IMR-90 (cell line): ENCODE results near the gene CDH23. TPM values are rescaled to one million over a fixed set of nuclear protein-coding genes. Genes with fewer than 3 reads are reported as not detected.

ENCODE experiments used
- ATAC-seq: fragments of 200-7000 bp; cut with Tn5 transposase; 2 replicates; pipeline ENCODE4 v1.9.1; 2020; ENCODE audit warnings: low read depth, mild to moderate bottlenecking, moderate library complexity
- BruUV-seq: library from RNA; stranded (reverse); fragments of 400-500 nt; replicated peaks from 2 replicates; lab custom pipeline; 2021; lab: Mats Ljungman, UMichigan
- CTCF ChIA-PET: fragments of 300-600 bp; formaldehyde crosslinking; extraction: SDS; loops from one replicate; lab custom pipeline; 2021; ENCODE audit warnings: antibody characterized with exemption; lab: Yijun Ruan, JAX
- POLR2A ChIA-PET: fragments of 300-600 bp; sonication (Branson Sonifier 250); formaldehyde crosslinking; loops from one replicate; lab custom pipeline; 2022; ENCODE audit warnings: antibody characterized with exemption; ENCODE audit not compliant: unreplicated experiment; lab: Charles Lee
- DNase-seq: peaks from one replicate; pipeline ENCODE4 v3.0.0; 2013
- H2AFZ ChIP-seq: replicated peaks from 2 replicates; pipeline ENCODE3; 2013; ENCODE audit warnings: low read length, mild to moderate bottlenecking; ENCODE audit not compliant: poor library complexity
- H2AK5ac ChIP-seq: 2 replicates; pipeline ENCODE4 v1.6.1; 2013; ENCODE audit warnings: low read depth, low read length, inconsistent platforms
- H2AK9ac ChIP-seq: replicated peaks from 2 replicates; pipeline ENCODE3; 2013; ENCODE audit warnings: mild to moderate bottlenecking, low read depth, low read length, moderate library complexity; ENCODE audit not compliant: poor library complexity
- H2BK120ac ChIP-seq: 2 replicates; pipeline ENCODE4 v1.6.1; 2013; ENCODE audit warnings: low read depth, low read length, inconsistent platforms
- H2BK15ac ChIP-seq: 3 replicates; pipeline ENCODE4 v1.6.1; 2013; ENCODE audit warnings: low read depth, low read length, inconsistent platforms
- H2BK20ac ChIP-seq: 2 replicates; pipeline ENCODE4 v1.6.1; 2013; ENCODE audit warnings: low read depth, mild to moderate bottlenecking, inconsistent platforms, low read length, moderate library complexity
- H2BK5ac ChIP-seq: 2 replicates; pipeline ENCODE4 v1.6.1; 2013; ENCODE audit warnings: mild to moderate bottlenecking, low read depth, low read length, inconsistent platforms; ENCODE audit not compliant: poor library complexity, severe bottlenecking
- H3K14ac ChIP-seq: replicated peaks from 2 replicates; pipeline ENCODE4 v1.6.1; 2013; ENCODE audit warnings: low read depth, low read length, inconsistent platforms
- H3K18ac ChIP-seq: 2 replicates; pipeline ENCODE4 v1.6.1; 2013; ENCODE audit warnings: low read depth, low read length, control low read depth
- H3K23ac ChIP-seq: 2 replicates; pipeline ENCODE4 v1.6.1; 2013; ENCODE audit warnings: low read depth, low read length, inconsistent platforms
- H3K27ac ChIP-seq: 2 replicates; pipeline ENCODE4 v1.5.1; 2013; ENCODE audit warnings: mild to moderate bottlenecking, control low read depth, low read length; ENCODE audit not compliant: insufficient read depth
- H3K27me3 ChIP-seq: 2 replicates; pipeline ENCODE4 v1.6.1; 2013; ENCODE audit warnings: low read length; ENCODE audit not compliant: control insufficient read depth, insufficient read depth
- H3K36me3 ChIP-seq: 2 replicates; pipeline ENCODE4 v1.6.1; 2013; ENCODE audit warnings: low read length, mixed read lengths; ENCODE audit not compliant: control insufficient read depth, insufficient read depth
- H3K4ac ChIP-seq: 2 replicates; pipeline ENCODE4 v1.6.1; 2013; ENCODE audit warnings: low read depth, low read length, inconsistent platforms
- H3K4me1 ChIP-seq: 2 replicates; pipeline ENCODE4 v1.6.1; 2013; ENCODE audit warnings: low read length, mixed read lengths; ENCODE audit not compliant: control insufficient read depth, insufficient read depth
- H3K4me2 ChIP-seq: 2 replicates; pipeline ENCODE4 v1.6.1; 2013; ENCODE audit warnings: low read depth, mild to moderate bottlenecking, control low read depth, low read length, moderate library complexity
- H3K4me3 ChIP-seq: 2 replicates; pipeline ENCODE4 v1.5.1; 2013; ENCODE audit warnings: low read depth, mild to moderate bottlenecking, control low read depth, low read length, moderate library complexity; ENCODE audit not compliant: insufficient read depth
- H3K56ac ChIP-seq: 2 replicates; pipeline ENCODE4 v1.6.1; 2013; ENCODE audit warnings: low read length, inconsistent platforms; ENCODE audit not compliant: insufficient read depth; ENCODE audit errors: extremely low read depth
- H3K79me1 ChIP-seq, 2 experiments: 2 replicates each; pipeline ENCODE4 v1.6.1; 2013; ENCODE audit warnings: low read length in 2 of 2, inconsistent platforms in 1 of 2, low read depth in 1 of 2
- H3K9ac ChIP-seq: 2 replicates; pipeline ENCODE4 v1.6.1; 2013; ENCODE audit warnings: low read depth, low read length, control low read depth
- H3K9me1 ChIP-seq: 2 replicates; pipeline ENCODE4 v1.6.1; 2013; ENCODE audit warnings: low read length, inconsistent platforms; ENCODE audit not compliant: insufficient read depth
- H3K9me3 ChIP-seq: 2 replicates; pipeline ENCODE4 v1.6.1; 2013; ENCODE audit warnings: low read length; ENCODE audit not compliant: control insufficient read depth, insufficient read depth
- H4K20me1 ChIP-seq: 2 replicates; pipeline ENCODE4 v1.6.1; 2013; ENCODE audit warnings: low read length, inconsistent platforms; ENCODE audit not compliant: insufficient read depth
- H4K5ac ChIP-seq: 2 replicates; pipeline ENCODE4 v1.6.1; 2013; ENCODE audit warnings: mild to moderate bottlenecking, low read depth, low read length, control low read depth
- H4K8ac ChIP-seq, 2 experiments: 2 replicates each; pipeline ENCODE4 v1.6.1; 2013; ENCODE audit warnings: low read depth in 2 of 2, low read length in 2 of 2, control low read depth in 1 of 2, inconsistent platforms in 1 of 2
- H4K91ac ChIP-seq: 2 replicates; pipeline ENCODE4 v1.6.1; 2013; ENCODE audit warnings: low read depth, low read length, inconsistent platforms; ENCODE audit not compliant: insufficient read depth
- CTCF ChIP-seq: conservative IDR thresholded peaks from 2 replicates; pipeline ENCODE4 v1.5.1; 2012; ENCODE audit warnings: mild to moderate bottlenecking, low read depth, low read length, improper control_type of control experiment
- RCOR1 ChIP-seq: IDR thresholded peaks from 2 replicates; pipeline ENCODE4 v1.6.1; 2012; ENCODE audit warnings: mild to moderate bottlenecking, low read length, improper control_type of control experiment; ENCODE audit not compliant: insufficient replicate concordance
- SMC3 ChIP-seq: fragments of 150-350 bp; IDR thresholded peaks from 2 replicates; pipeline ENCODE4 v1.6.1; 2016; ENCODE audit warnings: low read depth, mild to moderate bottlenecking, antibody characterized with exemption, low read length, moderate library complexity
- WGBS, 2 experiments: methylation state at CpG; one replicate each; pipeline versions ENCODE4 v1.1.5 to v1.1.7; 2013; ENCODE audit warnings: missing lambda C conversion rate in 2 of 2; ENCODE audit not compliant: insufficient read length in 1 of 2; ENCODE audit errors: extremely low coverage in 2 of 2; 5-methylcytosine and 5-hydroxymethylcytosine counted together
- dilution Hi-C: fragments of 300-500 bp; cut with HindIII; formaldehyde crosslinking; loops from one replicate; pipeline ENCODE4 v1.14.3; 2018; ENCODE audit warnings: low sequenced_read_pairs; ENCODE audit not compliant: unreplicated experiment
- in situ Hi-C: fragments of 300-500 bp; cut with MboI; formaldehyde crosslinking; loops from 3 replicates; pipeline ENCODE4 v1.14.3; 2019; ENCODE audit warnings: low sequenced_read_pairs, inconsistent platforms, mixed read lengths
- intact Hi-C: fragments of 100-400 bp; cut with micrococcal nuclease; formaldehyde crosslinking; loops from 2 replicates; pipeline ENCODE4 v1.10.0; 2022
- polyA plus RNA-seq, 3 experiments: library from polyadenylated mRNA; depleted of rRNA; stranded (reverse); fragments of >200 nt; gene quantifications; 2 replicates each; pipeline ENCODE4 v1.2.3, GENCODE V29; 2012; ENCODE audit warnings: low replicate concordance in 1 of 3
- total RNA-seq: library from RNA; depleted of rRNA; stranded (reverse); fragments of >200 nt; gene quantifications from 2 replicates; pipeline ENCODE4 v1.2.3, GENCODE V29; 2012

Gene CDH23
- total and polyA plus RNA-seq, 2 of the 4 experiments (the other 2 are of a cell fraction), result under 0.01 to 0.03 TPM

- intact Hi-C loops, result no loop called here
- TF ChIP-seq CTCF, result no peak
- TF ChIP-seq SMC3, result no peak
- TF ChIP-seq RCOR1, result no peak
- in situ Hi-C loops, result no loop called here
These were observed 3.6 kb upstream of the CDH23 start for GRCh38 chr10:71392791-71393781.

More at GRCh38 chr10:71392791-71393781, 3.6 kb upstream of the CDH23 start:
- CTCF ChIA-PET, result interaction anchor here (1.0 kb wide), 1 partner anchor 9 kb away, joined by 3 read pairs; no protein-coding TSS in a partner anchor
- no peak overlapping the region for H3K14ac ChIP-seq
- no TSS peak for BruUV-seq
- H3K27me3 ChIP-seq, result peaks cover 85% of the 10 kb centered on the region
- H2AK5ac ChIP-seq, result no peak overlapping the region
- H2AK9ac ChIP-seq, result no peak overlapping the region
- no peaks in the 10 kb centered on the region for H3K79me1 ChIP-seq
- no peak for DNase-seq
- H2BK5ac ChIP-seq, result no peak overlapping the region
- H3K9ac ChIP-seq, result no peak overlapping the region
- no peak overlapping the region for H3K4me2 ChIP-seq
- H2AFZ ChIP-seq, result no peak overlapping the region
- no peaks in the 10 kb centered on the region; the same call in 1 of the 2 replicates for H3K4me1 ChIP-seq
- no peak overlapping the region for H2BK120ac ChIP-seq
- no peak overlapping the region for H3K23ac ChIP-seq
- H4K91ac ChIP-seq, result no peak overlapping the region
- no peak overlapping the region for H3K4ac ChIP-seq
- H3K27ac ChIP-seq, result no peak overlapping the region
- no peaks in the 10 kb centered on the region for H4K20me1 ChIP-seq
- no peak overlapping the region for H4K8ac ChIP-seq
- no peaks in the 10 kb centered on the region for H3K9me3 ChIP-seq
- POLR2A ChIA-PET, result no interaction called here
- no peak overlapping the region for H3K56ac ChIP-seq
- H3K9me1 ChIP-seq, result no peaks in the 10 kb centered on the region
- no peak overlapping the region for H2BK20ac ChIP-seq
- 70% methylated on average over 9 of the region's 16 CpGs; no CpG with 5 or more reads in 1 of the 2 experiments for WGBS, 2 experiments
- no peak overlapping the region for H3K18ac ChIP-seq
- H3K36me3 ChIP-seq, result no peaks in the 10 kb centered on the region
- H4K5ac ChIP-seq, result no peak overlapping the region
- no peak for ATAC-seq
- H2BK15ac ChIP-seq, result no peak overlapping the region
- dilution Hi-C loops, result no loop called here
- H3K4me3 ChIP-seq, result no peak overlapping the region
